ENCODE measurements around the gene CLEC1B. TPM values are rescaled to one million over a fixed set of nuclear protein-coding genes. Genes with fewer than 3 reads are reported as not detected.
"Not testable (repeated sequence)": the region's sequence is repeated elsewhere in the genome, so short reads cannot be mapped to it uniquely, and the experiment has no call there.

CLEC1B gene
- total RNA-seq, 1 donor from 2014 or later: not detected

DNA sequence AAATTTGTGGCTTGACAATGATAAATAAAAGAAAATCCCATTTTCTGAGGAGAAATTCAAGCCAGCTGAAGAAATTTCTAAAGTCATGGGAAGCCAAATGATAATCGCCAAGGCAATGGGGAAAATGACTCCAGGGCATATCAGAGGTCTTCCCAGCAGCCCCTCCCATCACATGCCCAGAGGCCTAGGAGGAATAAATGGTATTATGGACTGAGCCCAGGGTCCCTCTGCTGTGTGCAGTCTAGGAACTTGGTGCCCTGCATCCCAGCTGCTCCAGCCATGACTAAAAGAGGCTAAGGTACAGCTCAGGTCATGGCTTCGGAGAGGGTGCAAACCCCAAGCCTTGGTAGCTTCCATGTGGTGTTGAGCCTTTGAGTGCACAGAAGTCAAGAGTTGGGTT, 23.3 kb downstream of the CLEC1B start:
- no peak for TF ChIP-seq EZH2 (IDR thresholded peaks at IDR 0.05; ENCODE audit: insufficient read depth, low read length)
- TF ChIP-seq, protein P1, sequence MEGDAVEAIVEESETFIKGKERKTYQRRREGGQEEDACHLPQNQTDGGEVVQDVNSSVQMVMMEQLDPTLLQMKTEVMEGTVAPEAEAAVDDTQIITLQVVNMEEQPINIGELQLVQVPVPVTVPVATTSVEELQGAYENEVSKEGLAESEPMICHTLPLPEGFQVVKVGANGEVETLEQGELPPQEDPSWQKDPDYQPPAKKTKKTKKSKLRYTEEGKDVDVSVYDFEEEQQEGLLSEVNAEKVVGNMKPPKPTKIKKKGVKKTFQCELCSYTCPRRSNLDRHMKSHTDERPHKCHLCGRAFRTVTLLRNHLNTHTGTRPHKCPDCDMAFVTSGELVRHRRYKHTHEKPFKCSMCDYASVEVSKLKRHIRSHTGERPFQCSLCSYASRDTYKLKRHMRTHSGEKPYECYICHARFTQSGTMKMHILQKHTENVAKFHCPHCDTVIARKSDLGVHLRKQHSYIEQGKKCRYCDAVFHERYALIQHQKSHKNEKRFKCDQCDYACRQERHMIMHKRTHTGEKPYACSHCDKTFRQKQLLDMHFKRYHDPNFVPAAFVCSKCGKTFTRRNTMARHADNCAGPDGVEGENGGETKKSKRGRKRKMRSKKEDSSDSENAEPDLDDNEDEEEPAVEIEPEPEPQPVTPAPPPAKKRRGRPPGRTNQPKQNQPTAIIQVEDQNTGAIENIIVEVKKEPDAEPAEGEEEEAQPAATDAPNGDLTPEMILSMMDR (IDR thresholded peaks at IDR 0.05; ENCODE audit: insufficient read depth, low read depth, low read length): no peak
- H3K79me2 ChIP-seq (ENCODE audit: insufficient read depth, low read length): no peaks in the 10 kb centered on the region
- H3K27me3 Mint-ChIP-seq (ENCODE audit: low read depth, unreplicated experiment): no peaks in the 10 kb centered on the region
- FAIRE-seq: no peak
- H3K27ac Mint-ChIP-seq (ENCODE audit: unreplicated experiment): no peak overlapping the region
- H3K36me3 Mint-ChIP-seq (ENCODE audit: low read depth, unreplicated experiment): no peaks in the 10 kb centered on the region
- no peak overlapping the region for H3K4me3 ChIP-seq (ENCODE audit: insufficient read depth, low read depth, low read length)
- H3K27ac ChIP-seq (ENCODE audit: low read depth, low read length): no peak overlapping the region
- no peak for DNase-seq (ENCODE audit: low read depth)
- H2AFZ ChIP-seq (ENCODE audit: low read depth, low read length): no peak overlapping the region
- H3K4me1 ChIP-seq (ENCODE audit: insufficient read depth, low read length): no peaks in the 10 kb centered on the region
- H3K9me3 ChIP-seq (ENCODE audit: insufficient read depth, low read depth, low read length): no peaks in the 10 kb centered on the region
- no peak overlapping the region for H3K4me2 ChIP-seq (ENCODE audit: low read length)
- no peaks in the 10 kb centered on the region for H3K36me3 ChIP-seq (ENCODE audit: insufficient read depth, low read length)
- no peak overlapping the region for H3K4me3 Mint-ChIP-seq (ENCODE audit: unreplicated experiment)
- H3K9me3 Mint-ChIP-seq (ENCODE audit: unreplicated experiment): peaks cover 5% of the 10 kb centered on the region
- H3K27me3 ChIP-seq (ENCODE audit: insufficient read depth, low read length): no peaks in the 10 kb centered on the region
- no peaks in the 10 kb centered on the region for H4K20me1 ChIP-seq (ENCODE audit: insufficient read depth, low read length)
- no peak overlapping the region for H3K9ac ChIP-seq (ENCODE audit: low read length)
- no peaks in the 10 kb centered on the region for H3K4me1 Mint-ChIP-seq (ENCODE audit: low read depth, unreplicated experiment)

- H3K4me3 Mint-ChIP-seq (ENCODE audit: unreplicated experiment); H4K20me1 ChIP-seq (ENCODE audit: insufficient read depth, low read length); H3K4me3 ChIP-seq (ENCODE audit: insufficient read depth, low read depth, low read length); H3K9me3 ChIP-seq (ENCODE audit: insufficient read depth, low read depth, low read length); H3K27ac ChIP-seq (ENCODE audit: low read depth, low read length); H3K79me2 ChIP-seq (ENCODE audit: insufficient read depth, low read length); DNase-seq (ENCODE audit: low read depth); H3K9ac ChIP-seq (ENCODE audit: low read length); H3K9me3 Mint-ChIP-seq (ENCODE audit: unreplicated experiment); H3K4me1 Mint-ChIP-seq (ENCODE audit: low read depth, unreplicated experiment); H3K4me2 ChIP-seq (ENCODE audit: low read length); H2AFZ ChIP-seq (ENCODE audit: low read depth, low read length); H3K4me1 ChIP-seq (ENCODE audit: insufficient read depth, low read length); H3K36me3 Mint-ChIP-seq (ENCODE audit: low read depth, unreplicated experiment); FAIRE-seq; H3K36me3 ChIP-seq (ENCODE audit: insufficient read depth, low read length); H3K27me3 ChIP-seq (ENCODE audit: insufficient read depth, low read length); H3K27ac Mint-ChIP-seq (ENCODE audit: unreplicated experiment); H3K27me3 Mint-ChIP-seq (ENCODE audit: low read depth, unreplicated experiment): not testable (repeated sequence)
Observed at GRCh38 chr12:9974731-9975130, 24.2 kb downstream of the CLEC1B start.

GRCh38 chr12:9973949-9974348, 25.0 kb downstream of the CLEC1B start:
- H3K9me3 ChIP-seq (ENCODE audit: insufficient read depth, low read depth, low read length): no peaks in the 10 kb centered on the region
- H3K4me3 Mint-ChIP-seq (ENCODE audit: unreplicated experiment): no peak overlapping the region

More at GRCh38 chr12:9973949-9974348, 25.0 kb downstream of the CLEC1B start:
- no peaks in the 10 kb centered on the region for H3K36me3 Mint-ChIP-seq (ENCODE audit: low read depth, unreplicated experiment)
- FAIRE-seq (no peak), DNase-seq (ENCODE audit: low read depth) (no peak)
- Histone ChIP-seq H3K36me3 (ENCODE audit: insufficient read depth, low read length) (no peaks in the 10 kb centered on the region), H3K4me2 (ENCODE audit: low read length) (no peak overlapping the region), H3K4me3 (ENCODE audit: insufficient read depth, low read depth, low read length) (no peak overlapping the region), H3K9ac (ENCODE audit: low read length) (no peak overlapping the region), H3K4me1 (ENCODE audit: insufficient read depth, low read length) (no peaks in the 10 kb centered on the region), H4K20me1 (ENCODE audit: insufficient read depth, low read length) (no peaks in the 10 kb centered on the region), H3K79me2 (ENCODE audit: insufficient read depth, low read length) (no peaks in the 10 kb centered on the region), H3K27ac (ENCODE audit: low read depth, low read length) (no peak overlapping the region), H3K27me3 (ENCODE audit: insufficient read depth, low read length) (no peaks in the 10 kb centered on the region), H2AFZ (ENCODE audit: low read depth, low read length) (no peak overlapping the region)
- TF ChIP-seq, protein P1 (IDR thresholded peaks at IDR 0.05; ENCODE audit: insufficient read depth, low read depth, low read length): no peak
- no peak for TF ChIP-seq EZH2 (IDR thresholded peaks at IDR 0.05; ENCODE audit: insufficient read depth, low read length)
- no peak overlapping the region for H3K27ac Mint-ChIP-seq (ENCODE audit: unreplicated experiment)
- H3K27me3 Mint-ChIP-seq (ENCODE audit: low read depth, unreplicated experiment): no peaks in the 10 kb centered on the region
- H3K9me3 Mint-ChIP-seq (ENCODE audit: unreplicated experiment): peaks cover 5% of the 10 kb centered on the region
- H3K4me1 Mint-ChIP-seq (ENCODE audit: low read depth, unreplicated experiment): no peaks in the 10 kb centered on the region
